Heart left ventricle (tissue), 13 donors: ENCODE data around the gene GCSH.

ENCODE experiments used
- CTCF ChIP-seq, 12 donors: fragments of 200-600 bp; sonication (generic) in 4 of 12; IDR thresholded peaks; one replicate each; pipeline versions ENCODE4 v1.5.0 to v1.8.0; 2018 to 2022; ENCODE audit warnings: antibody characterized with exemption in 12 of 12, mild to moderate bottlenecking in 5 of 12
- POLR2A ChIP-seq, 2 donors: fragments of 450-650 bp; IDR thresholded peaks; one replicate each; pipeline ENCODE4 v1.6.1; 2017; ENCODE audit warnings: antibody characterized with exemption in 2 of 2, mild to moderate bottlenecking in 2 of 2, moderate library complexity in 2 of 2
- donor health status: ischemic (EF 13 %, LVEDD 7.1; RV severe dilation, severe dysfunction).
- donor health status: DM: no; HTN: yes; CAD: no.
- donor health status: DM: no; HTN: no; CAD: no.
- donor health status: ischemic (EF 25% LVEDD 6.9; RV normal size, moderate dysfunction).
- donor health status: ischemic (EF 25% LVEDD 5.7; RV mildly dilated, moderate dysfunction).
- donor health status: ischemic (EF 35%, LVEDD 5.7; RV mildly dilated, moderate dysfunction).
- donor health status: nonischemic (EF 11% LVEDD 7.7; RV severe dilation, severe dysfunction).
- donor health status: DM: yes; HTN: yes; CAD: no.
- donor health status: PGD.
- donor health status: ischemic (EF 29% LVEDD 5.4; RV normal size, mild dysfunction).
- donor health status: nonischemic (EF 23%, LVEDD 6.1; RV moderate dilation, normal function).

GRCh38 chr16:81128726-81129524, 32.7 kb upstream of the GCSH start:
- TF ChIP-seq CTCF (IDR thresholded peaks at IDR 0.05) (no peak), POLR2A (IDR thresholded peaks at IDR 0.05) (no peak)
